HG03097 (cell line): Measurements from ENCODE around the gene PAGE2B.
A peak's percentile ranks its signal among the peaks of the same experiment; 100 is the strongest.
"Not testable (repeated sequence)": the region's sequence is repeated elsewhere in the genome, so short reads cannot be mapped to it uniquely, and the experiment has no call there.

Experiments
- ATAC-seq: cut with Tn5 transposase; IDR thresholded peaks from one replicate; pipeline ENCODE4 v1.9.1; 2021; ENCODE audit not compliant: unreplicated experiment, low FRiP score

Gene PAGE2B, protein sequence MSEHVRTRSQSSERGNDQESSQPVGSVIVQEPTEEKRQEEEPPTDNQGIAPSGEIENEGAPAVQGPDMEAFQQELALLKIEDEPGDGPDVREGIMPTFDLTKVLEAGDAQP

GRCh38 chrX:55074851-55075467, at the start of gene PAGE2B:
TSS of gene PAGE2B (plus strand) at chrX:55075030. CDS start at chrX:55076042, 1,012 bp downstream.
- no peak for ATAC-seq

DNA sequence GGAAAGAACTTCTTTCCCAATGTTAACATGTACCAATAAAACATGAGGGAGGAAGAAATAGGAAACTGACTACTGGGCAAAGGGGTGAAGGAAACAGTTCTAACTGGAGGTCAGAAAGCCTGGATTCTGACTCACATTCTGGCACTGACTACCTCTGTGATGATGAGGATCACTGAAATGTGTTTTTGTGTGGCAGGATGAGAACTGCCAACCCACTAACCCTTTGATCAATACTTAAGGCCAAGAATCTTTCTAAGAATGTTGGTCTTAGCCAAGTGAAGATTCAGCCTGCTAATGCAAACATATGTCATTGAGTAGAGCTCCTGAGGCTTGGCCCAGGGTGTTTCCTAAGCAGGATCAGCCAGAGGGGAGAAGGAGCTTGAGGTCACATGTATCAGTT, 48.7 kb upstream of the PAGE2B start:
- ATAC-seq, result no peak

DNA sequence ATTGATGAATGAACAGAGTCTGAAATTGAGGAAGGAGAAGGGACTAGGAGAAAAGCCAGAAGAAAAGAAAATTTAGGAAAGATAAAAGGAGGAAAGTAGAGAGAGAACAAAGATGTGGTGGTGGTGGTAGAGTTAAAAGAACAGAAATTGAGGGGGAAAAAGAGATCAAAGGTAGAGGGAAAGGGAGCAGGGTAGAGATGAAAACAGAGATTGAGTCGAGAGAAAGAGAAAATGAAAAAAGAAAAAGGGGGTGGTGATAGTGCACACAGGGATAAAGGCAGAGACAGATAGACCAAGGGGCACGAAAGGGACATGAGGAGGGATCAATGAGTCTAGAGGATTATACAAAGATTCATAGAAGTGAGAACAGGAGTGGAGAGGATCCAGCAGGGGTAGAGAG, 48.0 kb upstream of the PAGE2B start:
- no peak for ATAC-seq

- ATAC-seq, result no peak
Measured at GRCh38 chrX:55028040-55028439, 46.8 kb upstream of the PAGE2B start.

GRCh38 chrX:55028611-55029010, 46.2 kb upstream of the PAGE2B start:
- ATAC-seq, result no peak

DNA sequence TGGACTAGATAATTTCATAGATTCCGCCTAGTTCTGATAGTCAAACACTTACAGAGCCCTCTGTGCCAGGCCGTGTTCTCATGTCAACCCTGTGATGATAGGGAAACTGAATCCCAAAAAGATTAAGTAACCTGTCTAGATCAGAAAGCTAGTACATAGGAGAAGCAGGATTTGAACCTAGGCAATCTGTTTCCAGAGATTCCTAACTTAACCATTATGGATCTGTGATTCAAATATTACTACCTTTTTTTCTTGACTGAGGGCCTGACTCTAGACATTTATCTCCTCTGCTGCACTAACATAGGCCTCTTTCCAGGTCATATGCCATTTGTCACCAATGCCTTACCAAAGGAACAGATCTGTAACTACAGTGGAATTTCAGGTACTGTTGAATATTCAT, 45.5 kb upstream of the PAGE2B start:
- ATAC-seq, result no peak

DNA sequence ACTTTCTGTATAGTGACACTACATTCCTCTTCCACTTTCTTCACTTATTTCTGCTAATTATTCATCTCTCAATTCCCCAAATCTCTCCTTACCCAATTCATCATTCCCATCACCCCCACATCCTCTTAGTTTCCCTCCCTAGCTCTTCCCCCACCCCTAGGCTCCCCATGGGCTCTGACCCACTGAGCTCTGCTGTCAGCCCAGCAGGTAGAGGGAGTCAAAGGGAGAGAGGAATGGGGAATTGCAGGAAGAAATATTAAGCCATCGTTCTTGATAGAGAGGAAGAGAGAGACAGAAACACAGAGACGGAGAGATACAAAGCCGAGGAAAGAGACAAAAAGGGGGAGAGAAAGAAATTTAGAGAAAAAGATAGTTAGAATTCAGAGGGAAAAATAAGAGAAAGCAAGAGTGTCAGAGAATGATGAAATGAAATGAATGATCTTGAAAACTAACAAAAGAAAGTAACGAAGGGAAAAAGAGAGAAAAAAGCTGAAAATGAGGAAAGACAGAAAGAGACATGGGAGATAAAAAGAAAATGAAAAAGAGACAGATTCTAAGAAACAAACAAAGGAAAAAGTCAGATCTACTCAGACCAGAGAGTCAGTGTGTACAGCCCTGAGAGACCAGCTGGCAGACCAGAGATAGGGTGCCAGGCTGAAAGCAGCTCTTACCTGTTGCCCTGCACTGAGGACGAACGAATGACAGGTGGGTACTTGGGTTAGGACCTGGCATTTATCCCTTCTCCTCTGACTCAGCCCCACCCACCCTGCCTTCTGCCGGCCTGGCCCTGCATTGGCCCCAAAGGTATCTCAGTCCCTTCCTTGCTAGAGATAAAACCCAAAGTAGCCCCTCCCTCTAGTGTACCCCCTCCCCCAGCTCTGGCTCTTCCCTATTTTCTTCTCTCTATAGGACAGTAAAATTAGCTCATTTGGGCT, 44.3 kb upstream of the PAGE2B start, which contains the start of gene ALAS2:
TSS of gene ALAS2 (minus strand) at position 707 of the 935 bp plus-strand sequence. CDS start 4,977 bp downstream, outside the sequence.
- no peak for ATAC-seq

DNA sequence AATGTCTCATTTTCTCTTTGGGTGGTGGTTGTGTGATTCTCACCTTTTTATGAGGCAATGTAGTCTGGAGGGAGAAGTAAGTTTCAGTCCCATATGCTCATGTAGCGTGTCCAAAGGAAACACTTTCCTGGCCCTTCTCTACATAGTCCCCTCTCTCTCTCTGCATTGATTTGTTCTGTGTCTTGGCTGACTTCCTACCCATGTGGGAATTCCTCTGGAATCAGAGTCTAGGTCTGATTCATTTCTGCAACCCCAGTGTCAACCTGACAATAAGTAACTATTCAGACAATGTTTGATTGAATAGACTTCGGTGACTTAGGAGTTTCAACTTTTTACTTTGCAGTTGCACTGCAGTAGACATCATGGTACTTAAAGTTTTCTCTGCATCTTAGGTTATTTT, 41.4 kb upstream of the PAGE2B start:
- no peak for ATAC-seq

GRCh38 chrX:55039471-55039870, 35.4 kb upstream of the PAGE2B start:
- ATAC-seq, result no peak

DNA sequence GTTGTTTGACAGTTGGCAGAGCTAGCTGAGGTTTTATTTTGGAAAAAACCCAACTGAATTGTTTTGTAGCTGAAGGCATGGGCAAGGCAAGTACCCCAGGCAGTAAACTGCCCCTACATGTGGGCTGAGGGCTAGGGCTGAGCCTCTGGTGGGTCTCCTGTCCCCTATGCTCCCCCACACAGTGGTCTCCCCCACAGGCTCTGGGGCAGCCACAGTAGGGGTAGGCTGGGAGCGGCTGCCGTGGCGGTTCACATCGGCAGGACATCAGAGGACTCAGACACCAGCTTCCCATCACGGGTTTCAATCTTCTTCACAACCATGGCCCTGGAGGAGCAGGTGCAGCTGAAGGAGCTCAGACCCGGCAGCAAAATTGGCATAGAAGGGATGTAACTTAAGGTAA, 33.3 kb upstream of the PAGE2B start:
- no peak for ATAC-seq

DNA sequence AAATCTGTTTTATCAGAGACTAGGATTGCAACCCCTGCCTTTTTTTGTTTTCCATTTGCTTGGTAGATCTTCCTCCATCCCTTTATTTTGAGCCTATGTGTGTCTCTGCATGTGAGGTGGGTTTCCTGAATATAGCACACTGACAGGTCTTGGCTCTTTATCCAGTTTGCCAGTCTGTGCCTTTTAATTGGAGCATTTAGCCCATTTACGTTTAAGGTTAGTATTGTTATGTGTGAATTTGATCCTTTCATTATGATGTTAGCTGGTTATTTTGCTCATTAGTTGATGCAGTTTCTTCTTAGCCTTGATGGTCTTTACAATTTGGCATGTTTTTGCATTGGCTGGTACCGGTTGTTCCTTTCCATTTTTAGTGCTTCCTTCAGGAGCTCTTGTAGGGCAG, 24.2 kb upstream of the PAGE2B start:
- ATAC-seq, result not testable (repeated sequence)

DNA sequence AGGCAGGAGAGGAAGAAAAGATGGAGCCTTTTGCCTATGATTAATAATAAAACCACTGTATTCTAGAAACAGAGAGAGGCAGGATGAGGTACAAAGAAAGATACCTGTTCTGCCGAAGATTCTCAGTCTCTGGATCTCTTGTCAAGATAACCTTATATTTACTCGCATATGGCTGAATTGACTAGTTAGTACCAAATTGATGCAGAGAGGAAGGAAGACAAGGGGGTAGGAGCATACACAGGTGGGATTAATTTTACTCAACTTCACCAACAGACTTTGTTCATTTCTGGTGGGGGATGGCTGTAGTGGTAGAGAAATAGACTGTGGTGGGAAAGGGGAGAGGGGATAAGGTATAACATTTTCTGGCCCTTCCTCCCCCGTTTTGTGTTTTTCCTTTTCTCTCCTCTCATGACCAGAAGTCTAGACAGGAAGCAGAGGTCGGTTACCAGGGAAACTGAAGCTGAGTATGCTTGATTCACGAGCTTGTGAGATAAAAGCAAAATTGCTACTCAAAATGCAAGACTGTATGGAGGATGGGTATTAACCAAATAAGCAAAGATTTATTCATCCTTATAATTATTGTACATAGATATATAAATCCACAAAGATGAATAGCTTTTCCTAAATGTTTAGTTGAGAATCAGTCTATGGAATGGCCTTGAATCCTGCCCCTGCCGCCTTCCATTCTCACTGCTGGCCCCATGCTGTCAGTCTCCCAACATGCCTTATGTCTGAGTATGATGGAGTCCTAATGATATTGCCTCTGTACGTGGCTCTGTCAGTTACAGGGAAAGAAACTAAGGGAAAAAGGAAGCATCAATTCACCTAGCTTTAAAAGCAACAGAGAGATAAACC, 17.8 kb upstream of the PAGE2B start:
- ATAC-seq, result no peak

GRCh38 chrX:55057675-55058249, 17.1 kb upstream of the PAGE2B start:
- peak; percentile 59 for ATAC-seq

- not testable (repeated sequence) for ATAC-seq
Measured at GRCh38 chrX:55067180-55067579, 7.7 kb upstream of the PAGE2B start.

DNA sequence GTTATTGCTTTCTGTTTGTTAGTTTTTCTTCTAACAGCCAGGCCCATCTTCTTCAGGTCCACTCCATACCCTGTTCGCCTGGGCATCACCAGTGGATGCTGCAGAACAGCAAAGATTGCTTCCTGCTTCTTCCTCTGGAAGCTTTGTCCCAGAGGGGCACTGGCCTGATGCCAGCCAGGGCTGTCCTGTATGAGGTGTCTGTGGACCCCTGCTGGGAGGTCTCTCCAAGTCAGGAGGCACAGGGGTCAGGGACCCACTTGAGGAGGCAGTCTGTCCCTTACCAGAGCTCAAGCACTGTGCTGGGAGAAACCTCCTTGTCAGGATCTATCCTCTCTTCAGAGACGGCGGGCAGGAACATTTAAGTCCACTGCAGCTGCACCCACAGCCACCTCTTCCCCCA, 2.5 kb upstream of the PAGE2B start:
- no peak for ATAC-seq

GRCh38 chrX:55088795-55089489, 14.1 kb downstream of the PAGE2B start, which contains the start of gene PAGE2:
TSS of gene PAGE2 (plus strand) at chrX:55089018. CDS start at chrX:55090021, 1,003 bp downstream.
- ATAC-seq, result no peak

- no peak for ATAC-seq
Measured at GRCh38 chrX:55098691-55099090, 23.9 kb downstream of the PAGE2B start.

DNA sequence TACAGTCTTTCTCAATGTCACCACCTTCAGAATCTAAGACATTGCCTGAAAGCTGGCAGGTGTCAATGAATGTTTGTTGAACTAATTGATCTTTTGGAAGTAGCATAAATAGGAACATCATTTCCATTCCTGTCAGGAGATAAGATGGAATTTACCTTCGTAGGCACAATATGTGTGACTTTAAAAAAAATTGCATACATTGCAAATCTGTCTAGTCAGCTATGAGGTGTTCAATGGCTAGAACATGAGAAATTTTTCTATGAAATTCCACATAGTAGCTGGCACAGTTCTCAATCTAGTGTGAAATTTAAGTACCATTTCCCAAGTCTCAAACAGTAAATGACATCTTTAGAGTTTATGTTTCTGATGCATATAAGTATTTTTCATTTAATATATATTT, 24.3 kb downstream of the PAGE2B start:
- ATAC-seq, result no peak

DNA sequence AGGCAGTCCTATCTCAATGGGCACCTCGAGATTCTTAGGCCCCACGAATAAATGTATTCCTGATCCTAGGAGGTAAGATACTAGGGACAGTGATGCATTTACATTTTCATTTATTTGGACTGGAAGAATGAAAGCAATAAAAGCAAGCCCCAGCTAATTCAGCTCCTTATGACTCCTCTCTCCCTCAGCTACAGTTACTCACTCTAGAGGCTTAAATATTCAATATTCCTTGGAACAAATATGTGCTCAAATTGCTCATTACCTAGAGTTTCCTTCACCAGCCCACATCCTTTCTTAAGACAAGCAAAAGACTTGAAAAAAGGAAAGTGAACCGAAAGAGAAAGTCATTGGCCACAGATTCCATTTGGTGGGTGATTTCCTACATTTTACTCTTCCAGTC, 27.9 kb downstream of the PAGE2B start:
- ATAC-seq, result no peak

DNA sequence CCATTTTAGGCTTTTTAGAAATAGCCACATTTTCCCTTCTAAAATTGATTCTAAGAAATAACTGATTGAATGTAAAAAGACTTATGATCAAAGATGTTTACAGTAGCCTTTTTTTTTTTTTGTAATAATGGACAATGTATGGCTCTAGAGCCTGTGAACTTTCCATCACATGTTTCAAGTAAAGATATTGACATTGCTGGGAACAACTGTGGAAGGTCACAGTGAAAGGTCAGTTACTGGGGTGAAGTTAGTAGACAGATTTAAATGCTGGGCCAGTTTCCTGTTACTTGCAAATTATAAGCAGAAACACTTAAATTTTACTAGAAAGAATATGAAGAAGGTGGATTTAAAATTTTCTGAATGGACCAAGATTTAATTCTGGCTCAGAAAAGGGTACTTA, 32.4 kb downstream of the PAGE2B start:
- ATAC-seq, result no peak
